Measurements from ENCODE around the gene FAM219A. TPM values are rescaled to one million over a fixed set of nuclear protein-coding genes. Genes with fewer than 3 reads are reported as not detected.
"Not testable (repeated sequence)": the region's sequence is repeated elsewhere in the genome, so short reads cannot be mapped to it uniquely, and the experiment has no call there.

Gene FAM219A
- total RNA-seq, 2 donors from 2014 or later, result 6.8 to 7.2 TPM

GRCh38 chr9:34490760-34491159 lies 32.4 kb upstream of the FAM219A start:
- intact Hi-C loops (cut with DNase I, micrococcal nuclease), result no loop called here
- no peak for ATAC-seq
- DNase-seq, result no peak

- intact Hi-C loops (cut with DNase I, micrococcal nuclease), result no loop called here
- DNase-seq, result no peak
- ATAC-seq, result no peak
Observed at GRCh38 chr9:34490360-34490759, 32.0 kb upstream of the FAM219A start.

DNA sequence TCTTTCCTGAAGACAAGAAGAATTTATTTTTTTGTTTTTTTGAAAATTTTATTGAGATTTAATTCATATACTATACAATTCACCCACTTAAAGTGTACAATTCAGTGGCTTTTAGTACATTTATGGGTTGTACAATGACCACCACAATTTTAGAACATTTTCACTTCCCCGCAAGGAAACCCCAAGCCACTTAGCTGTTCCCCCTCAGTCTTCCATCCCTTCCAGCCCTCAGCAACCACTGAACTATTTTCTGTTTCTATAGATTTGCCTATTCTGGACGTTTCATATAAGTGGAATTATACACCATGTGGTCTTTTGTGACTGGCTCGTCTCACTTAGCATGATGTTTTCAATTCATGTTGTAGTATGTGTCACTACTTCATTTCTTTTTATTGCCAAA lies 28.2 kb upstream of the FAM219A start:
- no peak for DNase-seq
- intact Hi-C loops (cut with DNase I, micrococcal nuclease), result no loop called here
- no peak for ATAC-seq

- no peak for ATAC-seq
- DNase-seq, result no peak
- intact Hi-C loops (cut with DNase I, micrococcal nuclease), result no loop called here
Observed at GRCh38 chr9:34485822-34486221, 27.5 kb upstream of the FAM219A start.

- DNase-seq (no peak), ATAC-seq (no peak)
- intact Hi-C loops (cut with DNase I, micrococcal nuclease), result no loop called here
Observed at GRCh38 chr9:34484678-34485077, 26.3 kb upstream of the FAM219A start.

DNA sequence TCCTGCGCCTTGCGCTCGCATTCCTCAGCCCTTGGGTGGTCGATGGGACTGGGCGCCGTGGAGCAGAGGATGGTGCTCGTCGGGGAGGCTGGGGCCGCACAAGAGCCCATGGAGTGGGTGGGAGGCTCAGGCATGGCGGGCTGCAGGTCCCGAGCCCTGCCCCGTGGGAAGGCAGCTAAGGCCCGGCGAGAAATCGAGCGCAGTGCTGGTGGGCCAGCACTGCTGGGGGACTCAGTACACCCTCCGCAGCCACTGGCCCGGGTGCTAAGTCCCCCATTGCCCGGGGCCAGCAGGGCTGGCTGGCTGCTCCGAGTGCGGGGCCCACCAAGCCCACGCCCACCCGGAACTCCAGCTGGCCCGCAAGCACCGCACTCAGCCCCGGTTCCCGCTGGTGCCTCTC lies 24.4 kb upstream of the FAM219A start:
- DNase-seq; intact Hi-C loops (cut with DNase I, micrococcal nuclease); ATAC-seq: not testable (repeated sequence)

DNA sequence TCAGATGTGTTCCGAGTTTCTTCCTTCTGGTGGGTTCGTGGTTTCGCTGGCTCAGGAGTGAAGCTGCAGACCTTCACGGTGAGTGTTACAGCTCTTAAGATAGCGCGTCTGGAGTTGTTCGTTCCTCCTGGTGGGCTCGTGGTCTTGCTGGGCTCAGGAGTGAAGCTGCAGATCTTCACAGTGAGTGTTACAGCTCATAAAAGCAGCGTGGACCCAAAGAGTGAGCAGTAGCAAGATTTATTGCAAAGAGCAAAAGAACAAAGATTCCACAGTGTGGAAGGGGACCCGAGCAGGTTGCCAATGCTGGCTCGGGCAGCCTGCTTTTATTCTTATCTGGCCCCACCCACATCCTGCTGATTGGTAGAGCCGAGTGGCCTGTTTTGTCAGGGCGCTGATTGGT lies 23.2 kb upstream of the FAM219A start:
- intact Hi-C loops (cut with DNase I, micrococcal nuclease); ATAC-seq; DNase-seq: not testable (repeated sequence)

- DNase-seq (no peak), ATAC-seq (peak; percentile 79)
- intact Hi-C loops (cut with DNase I, micrococcal nuclease), result no loop called here
Observed at GRCh38 chr9:34479431-34479866, 21.1 kb upstream of the FAM219A start.

- no peak for ATAC-seq
- no peak for DNase-seq
- intact Hi-C loops (cut with DNase I, micrococcal nuclease), result no loop called here
Observed at GRCh38 chr9:34477541-34477940, 19.2 kb upstream of the FAM219A start.

DNA sequence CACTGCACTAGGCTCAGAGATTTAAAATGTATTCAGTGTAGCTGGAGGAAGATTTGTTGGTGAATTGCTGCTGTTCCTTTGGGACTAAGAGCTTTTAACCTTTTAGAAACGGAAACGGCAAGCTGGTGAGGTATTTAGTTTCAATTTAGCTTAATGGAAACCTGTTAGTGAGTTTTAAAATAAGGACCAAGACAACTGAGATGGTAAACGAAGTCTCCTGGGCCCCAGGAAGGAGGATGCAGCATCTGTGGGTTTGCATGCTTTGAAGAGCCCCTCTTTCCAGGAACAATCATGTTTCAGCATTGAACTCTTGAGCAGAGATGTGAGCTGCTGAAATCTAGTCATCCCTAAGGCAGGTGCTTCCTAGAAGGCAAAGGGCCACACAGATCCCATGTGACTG lies 16.7 kb upstream of the FAM219A start:
- DNase-seq (no peak), ATAC-seq (no peak)
- intact Hi-C loops (cut with DNase I, micrococcal nuclease), result no loop called here

DNA sequence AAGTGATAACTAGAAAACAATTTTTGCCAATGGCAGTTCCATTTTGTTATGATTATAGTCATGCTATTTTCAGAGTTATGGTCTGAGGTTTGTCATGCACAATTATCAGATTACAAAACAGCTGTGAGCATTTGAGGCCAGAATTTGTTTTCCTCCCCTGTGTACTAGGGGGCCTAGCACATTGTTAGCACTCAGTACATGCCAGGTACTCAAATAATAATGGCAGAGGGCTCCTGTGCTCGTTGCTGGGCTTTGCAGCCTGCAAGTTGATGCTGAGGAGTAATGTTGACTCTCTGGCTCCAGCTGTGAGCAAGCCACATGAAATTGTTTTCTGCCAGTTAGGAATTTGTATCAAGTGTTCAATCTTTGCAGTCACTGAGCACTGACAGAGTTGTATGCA lies 7.1 kb upstream of the FAM219A start:
- DNase-seq, result no peak
- no peak for ATAC-seq
- intact Hi-C loops (cut with DNase I, micrococcal nuclease), result no loop called here

DNA sequence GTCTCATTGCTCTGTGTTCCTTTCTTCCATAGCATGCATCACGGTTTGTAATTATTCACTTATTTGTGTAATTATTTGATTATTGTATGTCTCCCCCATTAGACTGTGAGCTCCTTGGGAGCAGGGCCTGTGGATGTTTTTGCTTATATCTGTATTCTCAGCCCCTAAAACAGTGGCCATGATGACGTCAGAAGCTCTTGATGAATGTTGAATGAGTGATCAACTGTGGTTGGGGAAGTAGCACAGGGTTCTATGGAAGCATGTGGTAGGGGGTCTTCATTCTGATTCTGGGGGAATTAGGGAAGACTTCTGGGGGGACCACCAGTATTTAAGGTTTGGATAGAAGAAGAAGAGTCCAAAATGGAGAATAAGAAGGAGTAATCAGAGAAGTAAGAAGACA lies 6.2 kb upstream of the FAM219A start:
- ATAC-seq, result no peak
- intact Hi-C loops (cut with DNase I, micrococcal nuclease), result no loop called here
- DNase-seq, result no peak

DNA sequence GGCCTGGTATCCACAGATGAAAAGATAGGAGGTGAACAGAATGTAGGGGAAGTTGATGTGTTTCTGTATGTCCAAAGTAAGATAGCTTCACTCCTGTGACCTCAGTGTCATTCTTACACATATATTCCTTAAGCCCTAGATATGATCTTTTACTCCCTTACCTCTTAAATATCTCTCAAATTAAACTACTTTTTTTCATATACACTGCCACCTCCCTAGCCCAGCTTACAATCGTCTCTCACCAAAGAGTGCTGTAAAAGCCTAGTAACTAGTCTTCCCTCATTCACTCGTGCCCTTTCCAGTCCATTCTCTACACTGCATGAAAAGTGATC lies 5.5 kb upstream of the FAM219A start:
- DNase-seq (no peak), ATAC-seq (no peak)
- intact Hi-C loops (cut with DNase I, micrococcal nuclease), result no loop called here

- intact Hi-C loops (cut with DNase I, micrococcal nuclease), result no loop called here
- DNase-seq (no peak), ATAC-seq (no peak)
Observed at GRCh38 chr9:34463098-34463900, 4.9 kb upstream of the FAM219A start.

GRCh38 chr9:34459941-34460340 lies 1.6 kb upstream of the FAM219A start:
- no peak for DNase-seq
- intact Hi-C loops (cut with DNase I, micrococcal nuclease), result no loop called here
- ATAC-seq, result no peak

- ATAC-seq, result no peak
- intact Hi-C loops (cut with DNase I, micrococcal nuclease), result no loop called here
- DNase-seq, result no peak
Observed at GRCh38 chr9:34459356-34459755, 986 bp upstream of the FAM219A start.

DNA sequence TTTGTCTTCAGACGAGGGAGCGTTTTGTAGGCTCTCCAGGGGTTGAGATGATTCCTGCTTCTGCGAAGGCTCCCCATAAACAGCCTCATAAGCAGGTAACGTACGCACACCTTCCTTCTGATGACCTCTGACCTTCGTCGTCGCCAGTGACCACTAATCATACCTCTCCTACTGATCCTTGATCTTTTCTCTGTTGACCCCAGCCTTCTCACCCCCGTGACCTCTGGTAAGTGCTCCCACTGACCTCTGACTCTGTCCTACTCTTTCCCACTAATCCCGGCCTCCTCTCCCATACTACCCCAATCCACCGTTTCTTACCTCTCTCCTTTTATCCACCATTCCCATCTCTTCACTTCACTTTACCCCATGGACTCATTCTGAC lies 580 bp upstream of the FAM219A start:
- DNase-seq, result no peak
- intact Hi-C loops (cut with DNase I, micrococcal nuclease), result no loop called here
- ATAC-seq, result no peak

- intact Hi-C loops (cut with DNase I, micrococcal nuclease), result no loop called here
- peak; percentile 54 to 62 for DNase-seq
- no peak for ATAC-seq
Observed at GRCh38 chr9:34457266-34458012, 931 bp downstream of the FAM219A start.

- no peak for ATAC-seq
- DNase-seq, result no peak
- intact Hi-C loops (cut with DNase I, micrococcal nuclease), result no loop called here
Observed at GRCh38 chr9:34456746-34457145, 1.6 kb downstream of the FAM219A start.

GRCh38 chr9:34456151-34456550 lies 2.2 kb downstream of the FAM219A start:
- no peak for DNase-seq
- no peak for ATAC-seq
- intact Hi-C loops (cut with DNase I, micrococcal nuclease), result no loop called here
